ENCODE measurements around the gene GFPT1.

GFPT1 gene

DNA sequence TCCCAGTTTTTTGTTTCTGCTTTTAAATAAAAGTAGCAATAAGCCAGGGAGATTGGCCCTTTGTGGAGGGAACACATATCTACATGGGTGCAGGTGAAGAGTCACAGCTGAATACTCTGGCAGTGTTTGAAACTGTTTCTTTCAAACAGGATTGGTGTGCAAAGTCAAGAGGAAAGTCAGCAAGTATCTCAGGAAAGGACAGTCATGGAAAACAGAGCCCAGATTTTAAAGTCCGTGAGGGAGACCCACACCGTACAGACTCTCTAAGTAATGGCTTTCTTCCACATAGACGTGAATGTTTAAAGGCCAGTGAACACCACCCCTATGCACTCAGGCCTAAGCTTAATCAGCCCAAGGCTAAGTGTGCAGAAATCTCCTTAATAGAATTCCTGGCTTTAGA, 95.3 kb downstream of the GFPT1 start:
- TF ChIP-seq MYC (IDR thresholded peaks at IDR 0.05; ENCODE audit: low read depth, low read length) (no peak), POLR2A (IDR thresholded peaks at IDR 0.05; ENCODE audit: extremely low read depth, insufficient read length) (no peak), MAX (IDR thresholded peaks at IDR 0.05; ENCODE audit: low read depth, low read length) (no peak)
- TF ChIP-seq, protein P1, sequence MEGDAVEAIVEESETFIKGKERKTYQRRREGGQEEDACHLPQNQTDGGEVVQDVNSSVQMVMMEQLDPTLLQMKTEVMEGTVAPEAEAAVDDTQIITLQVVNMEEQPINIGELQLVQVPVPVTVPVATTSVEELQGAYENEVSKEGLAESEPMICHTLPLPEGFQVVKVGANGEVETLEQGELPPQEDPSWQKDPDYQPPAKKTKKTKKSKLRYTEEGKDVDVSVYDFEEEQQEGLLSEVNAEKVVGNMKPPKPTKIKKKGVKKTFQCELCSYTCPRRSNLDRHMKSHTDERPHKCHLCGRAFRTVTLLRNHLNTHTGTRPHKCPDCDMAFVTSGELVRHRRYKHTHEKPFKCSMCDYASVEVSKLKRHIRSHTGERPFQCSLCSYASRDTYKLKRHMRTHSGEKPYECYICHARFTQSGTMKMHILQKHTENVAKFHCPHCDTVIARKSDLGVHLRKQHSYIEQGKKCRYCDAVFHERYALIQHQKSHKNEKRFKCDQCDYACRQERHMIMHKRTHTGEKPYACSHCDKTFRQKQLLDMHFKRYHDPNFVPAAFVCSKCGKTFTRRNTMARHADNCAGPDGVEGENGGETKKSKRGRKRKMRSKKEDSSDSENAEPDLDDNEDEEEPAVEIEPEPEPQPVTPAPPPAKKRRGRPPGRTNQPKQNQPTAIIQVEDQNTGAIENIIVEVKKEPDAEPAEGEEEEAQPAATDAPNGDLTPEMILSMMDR (IDR thresholded peaks at IDR 0.05; ENCODE audit: low read depth, low read length), result no peak
- DNase-seq (ENCODE audit: low read depth), result no peak
- no peak overlapping the region for H3K4me3 ChIP-seq (ENCODE audit: low read depth, low read length)

DNA sequence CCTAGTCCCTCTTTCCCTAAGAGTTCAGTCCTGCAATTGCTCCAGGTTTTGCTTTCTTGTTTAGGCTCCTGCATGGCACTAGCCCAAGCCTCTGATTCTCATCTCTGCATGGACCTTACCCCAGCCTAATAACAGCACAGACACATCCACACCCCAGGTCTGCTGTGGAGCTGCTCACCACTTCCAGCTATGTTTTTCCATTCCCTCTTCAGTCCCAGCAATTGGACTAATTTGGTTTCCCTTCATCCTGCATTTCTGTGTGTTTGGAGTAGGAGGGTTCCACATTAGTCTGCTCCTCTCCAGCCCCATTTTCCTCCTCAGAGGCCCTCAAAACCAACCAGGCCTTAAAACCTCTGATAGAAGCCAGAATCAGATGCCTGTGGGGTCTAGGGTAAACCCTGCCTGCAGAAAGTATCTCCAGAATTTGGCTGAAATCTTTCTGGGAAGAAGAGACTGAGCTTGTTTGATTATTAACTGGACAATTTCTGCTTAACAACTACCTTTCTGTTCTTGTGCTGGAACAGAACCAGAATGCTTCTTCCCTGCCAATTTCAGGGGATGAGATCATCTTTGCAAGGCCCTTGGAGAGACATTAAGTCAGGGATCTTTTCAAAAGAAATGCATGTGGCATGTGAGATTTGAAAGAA, 95.9 kb downstream of the GFPT1 start:
- DNase-seq (ENCODE audit: low read depth), result no peak
- TF ChIP-seq MAX (IDR thresholded peaks at IDR 0.05; ENCODE audit: low read depth, low read length), result no peak
- TF ChIP-seq MYC (IDR thresholded peaks at IDR 0.05; ENCODE audit: low read depth, low read length), result no peak
- TF ChIP-seq POLR2A (IDR thresholded peaks at IDR 0.05; ENCODE audit: extremely low read depth, insufficient read length), result no peak
- TF ChIP-seq, protein P1 (IDR thresholded peaks at IDR 0.05; ENCODE audit: low read depth, low read length), result no peak
- H3K4me3 ChIP-seq (ENCODE audit: low read depth, low read length), result no peak overlapping the region

DNA sequence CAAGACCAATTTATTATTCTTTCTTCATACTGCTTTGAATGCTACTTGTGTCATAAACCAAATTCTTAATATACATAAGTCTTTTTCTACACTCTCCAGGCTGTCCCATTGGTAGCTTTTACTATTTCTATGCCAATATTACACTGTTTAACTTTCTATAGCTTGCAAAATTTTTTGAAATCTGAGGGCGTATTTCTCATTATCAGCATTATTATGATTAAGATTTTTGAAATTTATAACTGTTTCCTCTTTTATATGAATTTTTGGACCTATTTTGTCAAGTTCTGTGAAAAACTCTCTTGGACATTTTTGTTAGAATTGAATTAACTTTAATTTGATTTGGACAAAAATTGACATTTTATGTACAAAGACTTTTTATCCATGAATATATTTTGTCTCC, 98.6 kb downstream of the GFPT1 start:
- no peak for DNase-seq (ENCODE audit: low read depth)
- TF ChIP-seq, protein P1 (IDR thresholded peaks at IDR 0.05; ENCODE audit: low read depth, low read length), result no peak
- no peak for TF ChIP-seq MYC (IDR thresholded peaks at IDR 0.05; ENCODE audit: low read depth, low read length)
- no peak for TF ChIP-seq MAX (IDR thresholded peaks at IDR 0.05; ENCODE audit: low read depth, low read length)
- no peak for TF ChIP-seq POLR2A (IDR thresholded peaks at IDR 0.05; ENCODE audit: extremely low read depth, insufficient read length)
- H3K4me3 ChIP-seq (ENCODE audit: low read depth, low read length), result no peak overlapping the region

GRCh38 chr2:69287544-69287943, 99.5 kb downstream of the GFPT1 start:
- no peak for DNase-seq (ENCODE audit: low read depth)
- TF ChIP-seq MYC (IDR thresholded peaks at IDR 0.05; ENCODE audit: low read depth, low read length) (no peak), MAX (IDR thresholded peaks at IDR 0.05; ENCODE audit: low read depth, low read length) (no peak), POLR2A (IDR thresholded peaks at IDR 0.05; ENCODE audit: extremely low read depth, insufficient read length) (no peak)
- TF ChIP-seq, protein P1 (IDR thresholded peaks at IDR 0.05; ENCODE audit: low read depth, low read length), result no peak
- no peak overlapping the region for H3K4me3 ChIP-seq (ENCODE audit: low read depth, low read length)

GRCh38 chr2:69285379-69285894, 101.6 kb downstream of the GFPT1 start:
- DNase-seq (ENCODE audit: low read depth), result no peak
- TF ChIP-seq MYC (IDR thresholded peaks at IDR 0.05; ENCODE audit: low read depth, low read length), result no peak
- TF ChIP-seq, protein P1 (IDR thresholded peaks at IDR 0.05; ENCODE audit: low read depth, low read length), result no peak
- TF ChIP-seq MAX (IDR thresholded peaks at IDR 0.05; ENCODE audit: low read depth, low read length), result no peak
- no peak for TF ChIP-seq POLR2A (IDR thresholded peaks at IDR 0.05; ENCODE audit: extremely low read depth, insufficient read length)
- H3K4me3 ChIP-seq (ENCODE audit: low read depth, low read length), result no peak overlapping the region

Measured in NB4 (cell line).